Measurements from ENCODE around the gene CEP164. TPM values are rescaled to one million over a fixed set of nuclear protein-coding genes. Genes with fewer than 3 reads are reported as not detected.
"Not testable (repeated sequence)": the region's sequence is repeated elsewhere in the genome, so short reads cannot be mapped to it uniquely, and the experiment has no call there.

Gene CEP164
- total RNA-seq, 1 donor from 2014 or later = 41.2 TPM

- Mint-ChIP-seq H3K36me3 (ENCODE audit: low read depth) (peaks cover 39% of the 10 kb centered on the region), H3K9me3 (peaks cover 11% of the 10 kb centered on the region), H3K27ac (ENCODE audit: unreplicated experiment) (no peak overlapping the region), H3K27me3 (ENCODE audit: low read depth) (no peaks in the 10 kb centered on the region), H3K4me1 (peaks cover 15% of the 10 kb centered on the region), H3K4me3 (no peak overlapping the region)
- TF ChIP-seq CTCF (conservative IDR thresholded peaks at IDR 0.05) = no peak
- no peak for DNase-seq (ENCODE audit: low read depth, low spot score)
These were observed 67.8 kb downstream of the CEP164 start for GRCh38 chr11:117395476-117395875.

DNA sequence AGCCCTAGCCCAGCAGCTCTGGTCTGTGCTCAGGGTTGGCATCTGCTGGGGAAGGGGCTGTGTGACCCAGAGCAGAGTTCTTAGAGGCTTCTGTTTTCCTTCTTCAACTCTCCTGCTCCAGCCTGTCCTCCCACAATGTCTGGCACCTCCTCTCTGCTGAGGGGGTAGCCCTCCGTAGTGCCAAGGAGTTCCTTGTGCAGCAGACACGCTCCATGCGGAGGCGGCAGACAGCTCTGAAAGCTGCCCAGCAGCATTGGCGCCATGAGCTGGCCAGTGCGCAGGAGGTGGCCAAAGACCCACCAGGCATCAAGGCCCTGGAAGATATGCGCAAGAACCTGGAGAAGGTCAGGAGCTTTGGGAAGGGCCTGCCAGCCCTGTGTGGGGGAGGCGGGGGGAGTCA is 69.3 kb downstream of the CEP164 start:
- peaks cover 48% of the 10 kb centered on the region for H3K36me3 Mint-ChIP-seq (ENCODE audit: low read depth)
- peaks cover 16% of the 10 kb centered on the region for H3K9me3 Mint-ChIP-seq
- peaks cover 14% of the 10 kb centered on the region for H3K4me1 Mint-ChIP-seq
- DNase-seq (ENCODE audit: low read depth, low spot score) = no peak
- H3K27ac Mint-ChIP-seq (ENCODE audit: unreplicated experiment) = no peak overlapping the region
- no peak for TF ChIP-seq CTCF (conservative IDR thresholded peaks at IDR 0.05)
- no peak overlapping the region for H3K4me3 Mint-ChIP-seq
- H3K27me3 Mint-ChIP-seq (ENCODE audit: low read depth) = no peaks in the 10 kb centered on the region

DNA sequence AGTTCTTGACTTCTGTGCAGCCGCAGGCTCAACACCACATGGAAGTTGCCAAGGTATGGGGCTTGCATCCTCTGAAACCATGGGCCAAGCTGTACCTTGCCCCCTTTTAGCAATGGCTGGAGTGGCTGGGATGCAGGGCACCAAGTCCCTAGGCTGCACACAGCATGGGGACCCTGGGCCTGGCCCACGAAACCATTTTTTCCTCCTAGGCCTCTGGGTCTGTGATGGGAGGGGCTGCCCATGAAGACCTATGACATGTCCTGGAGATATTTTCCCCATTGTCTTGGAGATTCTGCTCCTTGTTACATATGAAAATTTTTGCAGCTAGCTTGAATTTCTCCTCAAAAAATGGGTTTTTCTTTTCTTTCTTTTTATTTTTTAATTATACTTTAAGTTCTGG is 71.0 kb downstream of the CEP164 start:
- H3K4me3 Mint-ChIP-seq; DNase-seq (ENCODE audit: low read depth, low spot score); H3K27me3 Mint-ChIP-seq (ENCODE audit: low read depth); H3K27ac Mint-ChIP-seq (ENCODE audit: unreplicated experiment): not testable (repeated sequence)
- H3K4me1 Mint-ChIP-seq = peaks cover 16% of the 10 kb centered on the region
- H3K36me3 Mint-ChIP-seq (ENCODE audit: low read depth) = peaks cover 57% of the 10 kb centered on the region
- peaks cover 18% of the 10 kb centered on the region for H3K9me3 Mint-ChIP-seq

GRCh38 chr11:117399100-117399840 is 71.6 kb downstream of the CEP164 start:
- Mint-ChIP-seq H3K4me1 (peaks cover 16% of the 10 kb centered on the region), H3K9me3 (peaks cover 18% of the 10 kb centered on the region), H3K36me3 (ENCODE audit: low read depth) (peaks cover 63% of the 10 kb centered on the region)
- DNase-seq (ENCODE audit: low read depth, low spot score); H3K27me3 Mint-ChIP-seq (ENCODE audit: low read depth); H3K27ac Mint-ChIP-seq (ENCODE audit: unreplicated experiment); H3K4me3 Mint-ChIP-seq: not testable (repeated sequence)

DNA sequence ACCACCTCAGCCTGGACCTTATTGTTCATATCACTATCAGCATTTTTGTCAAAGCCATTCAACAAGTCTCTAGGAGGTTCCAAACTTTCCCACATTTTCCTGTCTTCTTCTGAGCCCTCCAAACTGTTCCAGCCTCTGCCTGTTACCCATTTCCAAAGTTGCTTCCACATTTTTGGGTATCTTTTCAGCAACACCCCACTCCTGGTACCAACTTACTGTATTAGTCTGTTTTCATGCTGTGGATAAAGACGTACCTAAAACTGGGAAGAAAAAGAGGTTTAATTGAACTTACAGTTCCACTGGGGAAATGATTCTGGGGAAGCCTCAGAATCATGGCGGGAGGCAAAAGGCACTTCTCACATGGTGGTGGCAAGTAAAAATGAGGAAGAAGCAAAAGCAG is 78.2 kb downstream of the CEP164 start:
- H3K27me3 Mint-ChIP-seq (ENCODE audit: low read depth) = not testable (repeated sequence)
- H3K36me3 Mint-ChIP-seq (ENCODE audit: low read depth) = peaks cover 58% of the 10 kb centered on the region

DNA sequence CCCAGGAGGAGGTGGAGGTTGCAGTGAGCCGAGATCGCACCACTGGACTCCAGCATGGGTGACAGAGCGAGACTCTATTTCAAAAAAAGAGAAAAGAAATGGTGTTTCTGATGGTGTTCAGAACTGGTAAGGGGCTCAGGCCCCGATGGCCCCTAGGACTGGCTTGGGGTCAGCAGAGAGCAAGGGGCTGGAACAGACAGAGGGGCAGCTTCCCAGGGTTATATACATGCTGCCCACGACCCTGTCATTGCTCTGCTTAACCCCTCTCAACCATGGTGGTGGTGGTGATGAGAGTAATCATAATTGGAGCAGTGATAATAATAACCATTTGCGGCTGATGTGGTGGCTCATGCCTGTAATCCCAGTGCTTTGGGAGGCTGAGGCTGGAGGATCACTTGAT is 79.4 kb downstream of the CEP164 start:
- Mint-ChIP-seq H3K4me1 (peaks cover 10% of the 10 kb centered on the region), H3K4me3 (no peak overlapping the region), H3K36me3 (ENCODE audit: low read depth) (peaks cover 52% of the 10 kb centered on the region), H3K27me3 (ENCODE audit: low read depth) (no peaks in the 10 kb centered on the region), H3K27ac (ENCODE audit: unreplicated experiment) (no peak overlapping the region), H3K9me3 (peaks cover 12% of the 10 kb centered on the region)
- TF ChIP-seq CTCF (conservative IDR thresholded peaks at IDR 0.05) = no peak
- DNase-seq (ENCODE audit: low read depth, low spot score) = no peak

More for the DNA sequence above, 78.2 kb downstream of the CEP164 start:
- Mint-ChIP-seq H3K4me1 (peaks cover 12% of the 10 kb centered on the region), H3K9me3 (peaks cover 12% of the 10 kb centered on the region)
- not testable (repeated sequence) for H3K4me3 Mint-ChIP-seq; H3K27ac Mint-ChIP-seq (ENCODE audit: unreplicated experiment); DNase-seq (ENCODE audit: low read depth, low spot score)

- H3K27ac Mint-ChIP-seq (ENCODE audit: unreplicated experiment) = no peak overlapping the region
- peaks cover 6% of the 10 kb centered on the region for H3K4me1 Mint-ChIP-seq
- peaks cover 44% of the 10 kb centered on the region for H3K36me3 Mint-ChIP-seq (ENCODE audit: low read depth)
- no peak for DNase-seq (ENCODE audit: low read depth, low spot score)
- peaks cover 9% of the 10 kb centered on the region for H3K9me3 Mint-ChIP-seq
- TF ChIP-seq CTCF (conservative IDR thresholded peaks at IDR 0.05) = no peak
- H3K4me3 Mint-ChIP-seq = no peak overlapping the region
- H3K27me3 Mint-ChIP-seq (ENCODE audit: low read depth) = no peaks in the 10 kb centered on the region
These were observed 80.7 kb downstream of the CEP164 start for GRCh38 chr11:117408356-117408755.

All from neural crest cell (in vitro differentiated cells).